Mucosa of descending colon (tissue), 3 donors: Measurements from ENCODE around the gene SWAP70. TPM values are rescaled to one million over a fixed set of nuclear protein-coding genes. Genes with fewer than 3 reads are reported as not detected.
"Not testable (repeated sequence)": the region's sequence is repeated elsewhere in the genome, so short reads cannot be mapped to it uniquely, and the experiment has no call there.

Source experiments
- ATAC-seq: fragments of 200-7000 bp; cut with Tn5 transposase; one replicate; pipeline ENCODE4 v1.9.1; 2020; ENCODE audit warnings: mild to moderate bottlenecking, moderate library complexity
- DNase-seq, 3 donors: peaks; one replicate each; pipeline ENCODE4 v3.0.0-alpha.2; 2020
- H3K36me3 ChIP-seq: fragments of 200-600 bp; one replicate; pipeline ENCODE4 v1.8.0; 2021; ENCODE audit warnings: low read depth, mild to moderate bottlenecking
- H3K4me1 ChIP-seq: fragments of 200-600 bp; one replicate; pipeline ENCODE4 v1.8.0; 2021; ENCODE audit warnings: low read depth, mild to moderate bottlenecking
- H3K4me3 ChIP-seq: fragments of 200-600 bp; one replicate; pipeline ENCODE4 v1.8.0; 2021; ENCODE audit warnings: mild to moderate bottlenecking
- H3K9me3 ChIP-seq: fragments of 200-600 bp; one replicate; pipeline ENCODE4 v1.8.0; 2021; ENCODE audit warnings: mild to moderate bottlenecking
- intact Hi-C, 2 donors: fragments of 100-400 bp; cut with DNase I in 1 of 2; cut with micrococcal nuclease in 1 of 2; formaldehyde crosslinking; loops; one replicate each; pipeline versions ENCODE4 v1.11.0 to v1.11.1; 2022; cut with DNase I, micrococcal nuclease
- total RNA-seq, 3 donors: library from RNA; stranded (reverse); fragmentation: NEBNext Ultra II Directional in 2 of 3; extraction: Animal tissue kit (Norgen Biotek cat#: 25700) in 2 of 3; gene quantifications; one replicate each; pipeline versions ENCODE4 v1.2.1 to v1.2.4, GENCODE V29; 2021 to 2023
- TF ChIP-seq, protein P1 (sequence below): fragments of 200-600 bp; IDR thresholded peaks from one replicate; pipeline ENCODE4 v1.8.0; 2022; ENCODE audit warnings: antibody characterized with exemption, mild to moderate bottlenecking
- donor health status: DM: no; HTN: no; CAD: no; lungs with moderate emphysema.
- donor health status: DM: no; HTN: no; CAD: no.
- donor health status: DM: no; HTN: yes; CAD: no.

Gene SWAP70
- total RNA-seq, 3 donors from 2014 or later, result 16.0 to 29.1 (median 19.7) TPM

DNA sequence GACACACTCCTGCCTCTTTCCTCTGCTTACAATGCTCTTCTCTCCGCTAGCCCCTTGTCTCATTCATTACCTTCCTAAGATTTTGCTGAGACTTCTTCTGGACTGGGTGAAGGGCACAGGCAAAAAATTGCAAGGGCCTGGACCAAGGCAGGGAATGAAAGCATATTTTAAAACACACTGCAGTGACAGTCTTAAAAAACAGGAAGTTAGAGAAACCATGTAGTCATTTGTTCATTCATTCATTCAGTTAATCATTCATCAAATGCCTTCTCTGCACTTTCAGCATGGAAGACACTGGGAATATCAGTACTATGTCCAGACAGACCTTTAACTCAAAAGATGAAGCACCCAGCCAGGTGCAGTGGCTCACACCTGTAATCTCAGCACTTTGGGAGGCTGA is 44.9 kb upstream of the SWAP70 start:
- Histone ChIP-seq H3K4me1 (peaks cover 4% of the 10 kb centered on the region), H3K4me3 (no peak overlapping the region), H3K9me3 (no peaks in the 10 kb centered on the region), H3K36me3 (no peaks in the 10 kb centered on the region)
- intact Hi-C loops, result loop anchor here in 1 of 2 donors (10.0 kb wide), 1 partner anchor 84 kb away; no protein-coding TSS in a partner anchor
- TF ChIP-seq, protein P1, sequence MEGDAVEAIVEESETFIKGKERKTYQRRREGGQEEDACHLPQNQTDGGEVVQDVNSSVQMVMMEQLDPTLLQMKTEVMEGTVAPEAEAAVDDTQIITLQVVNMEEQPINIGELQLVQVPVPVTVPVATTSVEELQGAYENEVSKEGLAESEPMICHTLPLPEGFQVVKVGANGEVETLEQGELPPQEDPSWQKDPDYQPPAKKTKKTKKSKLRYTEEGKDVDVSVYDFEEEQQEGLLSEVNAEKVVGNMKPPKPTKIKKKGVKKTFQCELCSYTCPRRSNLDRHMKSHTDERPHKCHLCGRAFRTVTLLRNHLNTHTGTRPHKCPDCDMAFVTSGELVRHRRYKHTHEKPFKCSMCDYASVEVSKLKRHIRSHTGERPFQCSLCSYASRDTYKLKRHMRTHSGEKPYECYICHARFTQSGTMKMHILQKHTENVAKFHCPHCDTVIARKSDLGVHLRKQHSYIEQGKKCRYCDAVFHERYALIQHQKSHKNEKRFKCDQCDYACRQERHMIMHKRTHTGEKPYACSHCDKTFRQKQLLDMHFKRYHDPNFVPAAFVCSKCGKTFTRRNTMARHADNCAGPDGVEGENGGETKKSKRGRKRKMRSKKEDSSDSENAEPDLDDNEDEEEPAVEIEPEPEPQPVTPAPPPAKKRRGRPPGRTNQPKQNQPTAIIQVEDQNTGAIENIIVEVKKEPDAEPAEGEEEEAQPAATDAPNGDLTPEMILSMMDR, result no peak
- no peak for DNase-seq
- no peak for ATAC-seq

DNA sequence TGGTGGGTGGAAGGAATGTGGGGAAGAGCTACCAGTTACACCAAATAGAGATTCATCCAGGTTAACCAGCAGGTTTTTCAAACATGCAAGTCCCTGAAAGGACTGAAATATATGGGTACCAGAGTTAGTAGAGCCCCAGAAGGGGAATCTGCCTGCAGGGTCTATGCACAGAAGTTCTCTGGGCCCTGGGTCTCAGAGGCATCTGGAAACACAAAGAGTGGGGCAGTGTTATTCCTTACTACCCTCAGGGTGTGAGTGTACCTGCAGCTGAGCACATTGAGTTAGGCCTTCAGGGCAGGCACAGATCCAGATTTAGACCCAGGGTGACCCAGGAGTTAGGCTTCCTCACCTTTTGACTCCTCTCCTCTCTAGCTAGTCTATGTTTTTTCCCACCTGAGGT is 43.9 kb upstream of the SWAP70 start:
- DNase-seq (no peak), ATAC-seq (no peak)
- intact Hi-C loops, result loop anchor here in 1 of 2 donors (10.0 kb wide), 2 partner anchors 85 to 515 kb away; no protein-coding TSS in a partner anchor
- Histone ChIP-seq H3K36me3 (no peaks in the 10 kb centered on the region), H3K9me3 (no peaks in the 10 kb centered on the region), H3K4me1 (no peaks in the 10 kb centered on the region), H3K4me3 (no peak overlapping the region)
- TF ChIP-seq, protein P1, result no peak

DNA sequence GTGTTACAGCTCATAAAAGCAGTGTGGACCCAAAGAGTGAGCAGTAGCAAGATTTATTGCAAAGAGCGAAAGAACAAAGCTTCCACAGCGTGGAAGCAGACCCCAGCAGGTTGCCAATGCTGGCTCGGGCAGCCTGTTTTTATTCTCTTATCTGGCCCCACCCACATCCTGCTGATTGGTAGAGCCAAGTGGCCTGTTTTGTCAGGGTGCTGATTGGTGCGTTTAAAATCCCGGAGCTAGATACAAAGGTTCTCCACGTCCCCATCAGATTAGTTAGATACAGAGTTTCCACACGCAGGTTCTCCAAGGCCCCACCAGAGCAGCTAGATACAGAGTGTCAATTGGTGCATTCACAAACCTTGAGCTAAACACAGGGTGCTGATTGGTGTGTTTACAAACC is 41.5 kb upstream of the SWAP70 start:
- intact Hi-C loops, result loop anchor here in 1 of 2 donors (10.0 kb wide), 1 partner anchor 512 kb away; no protein-coding TSS in a partner anchor
- DNase-seq, H3K4me3 ChIP-seq, H3K4me1 ChIP-seq, ATAC-seq, H3K36me3 ChIP-seq, H3K9me3 ChIP-seq: not testable (repeated sequence)

DNA sequence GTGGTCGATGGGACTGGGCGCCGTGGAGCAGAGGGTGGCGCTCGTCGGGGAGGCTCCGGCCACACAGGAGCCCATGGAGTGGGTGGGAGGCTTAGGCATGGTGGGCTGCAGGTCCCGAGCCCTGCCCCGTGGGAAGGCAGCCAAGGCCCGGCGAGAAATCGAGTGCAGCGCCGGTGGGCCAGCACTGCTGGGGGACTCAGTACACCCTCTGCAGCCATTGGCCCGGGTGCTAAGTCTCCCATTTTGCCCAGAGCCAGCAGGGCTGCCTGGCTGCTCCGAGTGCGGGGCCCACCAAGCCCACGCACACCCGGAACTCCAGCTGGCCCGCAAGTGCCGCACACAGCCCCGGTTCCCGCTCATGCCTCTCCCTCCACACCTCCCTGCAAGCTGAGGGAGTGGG is 40.8 kb upstream of the SWAP70 start:
- ATAC-seq, H3K36me3 ChIP-seq, H3K4me1 ChIP-seq, H3K9me3 ChIP-seq, H3K4me3 ChIP-seq, DNase-seq: not testable (repeated sequence)
- intact Hi-C loops, result loop anchor here in 1 of 2 donors (10.0 kb wide), 1 partner anchor 512 kb away; no protein-coding TSS in a partner anchor

DNA sequence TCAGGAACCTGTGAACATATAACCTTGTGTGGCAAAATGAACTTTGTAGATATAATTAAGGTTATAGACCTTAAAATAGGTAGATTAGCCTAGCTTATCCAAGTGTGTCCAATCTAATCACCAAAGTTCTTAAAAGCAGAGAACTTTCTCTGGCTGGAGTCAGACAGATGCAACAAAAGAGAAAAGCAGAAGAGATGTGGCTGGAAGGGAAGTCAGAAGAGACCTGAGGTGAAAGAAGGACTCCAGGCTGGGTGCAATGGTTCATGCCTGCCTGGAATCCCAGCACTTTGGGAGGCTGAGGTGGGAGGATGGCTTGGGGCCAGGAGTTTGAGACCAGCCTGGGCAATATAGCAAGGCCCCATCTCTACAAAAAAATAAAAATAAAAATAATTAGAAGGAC is 39.4 kb upstream of the SWAP70 start:
- no peaks in the 10 kb centered on the region for H3K9me3 ChIP-seq
- ATAC-seq (no peak), DNase-seq (no peak)
- intact Hi-C loops, result loop anchor here in 1 of 2 donors (10.0 kb wide), 1 partner anchor 510 kb away; no protein-coding TSS in a partner anchor
- TF ChIP-seq, protein P1, result no peak
- H3K4me3 ChIP-seq, result no peak overlapping the region
- H3K4me1 ChIP-seq, result no peaks in the 10 kb centered on the region
- no peaks in the 10 kb centered on the region for H3K36me3 ChIP-seq

DNA sequence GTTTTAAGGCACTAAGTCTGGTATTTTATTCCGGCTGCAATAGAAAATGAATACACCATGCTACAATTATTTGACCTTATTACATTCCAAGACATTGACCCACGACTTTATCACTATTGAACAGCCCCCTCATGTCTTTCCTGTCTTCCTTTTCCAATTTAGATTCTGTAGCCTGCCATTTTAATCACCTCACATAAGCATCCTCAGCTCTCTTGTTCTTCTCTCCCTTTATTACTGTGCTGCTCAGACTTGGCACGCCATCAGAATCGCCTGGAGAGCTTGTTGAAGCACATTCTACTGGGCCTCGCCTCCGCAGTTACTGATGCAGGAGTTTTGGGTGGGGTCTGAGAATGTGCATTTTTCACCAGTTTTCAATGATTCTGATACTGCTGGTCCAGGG is 38.7 kb upstream of the SWAP70 start:
- H3K4me1 ChIP-seq, result no peaks in the 10 kb centered on the region
- intact Hi-C loops, result loop anchor here in 1 of 2 donors (10.0 kb wide), 1 partner anchor 510 kb away; no protein-coding TSS in a partner anchor

More for the DNA sequence above, 38.7 kb upstream of the SWAP70 start:
- TF ChIP-seq, protein P1, result no peak
- Histone ChIP-seq H3K4me3 (no peak overlapping the region), H3K9me3 (no peaks in the 10 kb centered on the region), H3K36me3 (no peaks in the 10 kb centered on the region)
- DNase-seq (no peak), ATAC-seq (no peak)
